Body of pancreas (tissue), 4 donors: Measurements from ENCODE around the gene MAST4. TPM values are rescaled to one million over a fixed set of nuclear protein-coding genes. Genes with fewer than 3 reads are reported as not detected.

Experiments used
- ATAC-seq: fragments of 150-250 bp; one replicate; pipeline ENCODE4 v1.9.1; 2016
- DNase-seq, 4 donors: peaks; one replicate each; pipeline ENCODE4 v3.0.0-alpha.2; 2019
- H3K27ac ChIP-seq, 4 donors: fragments of 200-600 bp; sonication (generic); 1 replicate in 3 of 4; 2 replicates in 1 of 4; pipeline versions ENCODE4 v1.5.1 to v1.6.1; 2016 to 2019; ENCODE audit warnings: mild to moderate bottlenecking in 1 of 4, mixed read lengths in 1 of 4, moderate library complexity in 1 of 4
- H3K27me3 ChIP-seq, 2 donors: fragments of 200-600 bp; sonication (generic); one replicate each; pipeline ENCODE4 v1.6.0; 2016; ENCODE audit warnings: mild to moderate bottlenecking in 1 of 2
- H3K36me3 ChIP-seq, 2 donors: fragments of 200-600 bp; sonication (generic); replicated peaks in 1 of 2; 2 replicates each; pipeline ENCODE4 v1.5.1; 2016; ENCODE audit warnings: low read depth in 2 of 2; ENCODE audit not compliant: insufficient read depth in 1 of 2
- H3K4me1 ChIP-seq: fragments of 200-600 bp; sonication (generic); one replicate; pipeline ENCODE4 v1.6.0; 2016
- H3K4me3 ChIP-seq, 2 donors: fragments of 200-600 bp; sonication (generic); 1 replicate in 1 of 2; 2 replicates in 1 of 2; pipeline ENCODE4 v1.5.1; 2016 to 2019
- H3K9me3 ChIP-seq, 3 donors: fragments of 200-600 bp; sonication (generic); 1 replicate in 2 of 3; 2 replicates in 1 of 3; pipeline ENCODE4 v1.5.1; 2016
- CTCF ChIP-seq, 7 experiments: fragments of 450-650 bp in 4 of 7; fragments of 200-600 bp in 3 of 7; sonication (generic) in 3 of 7; IDR thresholded peaks; one replicate each; pipeline ENCODE4 v1.5.1; 2016 to 2019; ENCODE audit warnings: antibody characterized with exemption in 7 of 7
- POLR2A ChIP-seq, 3 donors: fragments of 450-650 bp; IDR thresholded peaks; one replicate each; pipeline ENCODE4 v1.6.1; 2016; ENCODE audit warnings: antibody characterized with exemption in 3 of 3, mild to moderate bottlenecking in 2 of 3
- WGBS, 2 donors: methylation state at CpG; one replicate each; pipeline ENCODE4 v1.1.5; 2017; 5-methylcytosine and 5-hydroxymethylcytosine counted together
- intact Hi-C: fragments of 100-400 bp; cut with DNase I; formaldehyde crosslinking; loops from one replicate; pipeline ENCODE4 v1.15.1; 2023
- total RNA-seq, 2 donors: library from RNA; depleted of rRNA; stranded (reverse); fragments of >200 nt; gene quantifications; one replicate each; pipeline ENCODE4 v1.1.0, GENCODE V29; 2016

The MAST4 gene
- total RNA-seq, 2 donors from 2014 or later = 17.9 to 29.7 TPM

GRCh38 chr5:67021031-67021430, 424.8 kb downstream of the MAST4 start:
- WGBS, 2 donors = 80 to 89% methylated on average over 1 of the region's 1 CpG
- Histone ChIP-seq H3K27ac (no peak overlapping the region), H3K27me3 (no peaks in the 10 kb centered on the region), H3K36me3 (no peaks in the 10 kb centered on the region), H3K9me3 (no peaks in the 10 kb centered on the region), H3K4me3 (no peak overlapping the region), H3K4me1 (peaks cover 7% of the 10 kb centered on the region)
- intact Hi-C loops = no loop called here
- DNase-seq (no peak), ATAC-seq (no peak)
- TF ChIP-seq CTCF (IDR thresholded peaks at IDR 0.05) = no peak
- no peak for TF ChIP-seq POLR2A (IDR thresholded peaks at IDR 0.05)

GRCh38 chr5:67021521-67021920, 425.3 kb downstream of the MAST4 start:
- TF ChIP-seq CTCF (IDR thresholded peaks at IDR 0.05) = no peak
- TF ChIP-seq POLR2A (IDR thresholded peaks at IDR 0.05) = no peak
- H3K27me3 ChIP-seq = no peaks in the 10 kb centered on the region

GRCh38 chr5:67021962-67022361, 425.8 kb downstream of the MAST4 start:
- intact Hi-C loops = no loop called here
- no peaks in the 10 kb centered on the region for H3K27me3 ChIP-seq
- no peaks in the 10 kb centered on the region for H3K36me3 ChIP-seq
- H3K4me1 ChIP-seq = no peaks in the 10 kb centered on the region
- no peak overlapping the region for H3K4me3 ChIP-seq
- no peaks in the 10 kb centered on the region for H3K9me3 ChIP-seq
- ATAC-seq (no peak), DNase-seq (no peak)
- WGBS, 2 donors = 91 to 93% methylated on average over 3 of the region's 3 CpGs
- no peak overlapping the region for H3K27ac ChIP-seq
- TF ChIP-seq CTCF (IDR thresholded peaks at IDR 0.05) (no peak), POLR2A (IDR thresholded peaks at IDR 0.05) (no peak)

More at GRCh38 chr5:67021521-67021920, 425.3 kb downstream of the MAST4 start:
- ATAC-seq (no peak), DNase-seq (no peak)
- Histone ChIP-seq H3K27ac (no peak overlapping the region), H3K36me3 (no peaks in the 10 kb centered on the region), H3K4me1 (peaks cover 2% of the 10 kb centered on the region), H3K9me3 (no peaks in the 10 kb centered on the region), H3K4me3 (no peak overlapping the region)
- intact Hi-C loops = no loop called here

GRCh38 chr5:67025457-67025856, 429.3 kb downstream of the MAST4 start:
- peaks cover 4% of the 10 kb centered on the region for H3K4me1 ChIP-seq
- DNase-seq = no peak
- no peak for ATAC-seq
- no peaks in the 10 kb centered on the region for H3K27me3 ChIP-seq
- no peak overlapping the region for H3K4me3 ChIP-seq
- no peak overlapping the region for H3K27ac ChIP-seq
- 68 to 85% methylated on average over 2 of the region's 2 CpGs for WGBS, 2 donors
- no peak for TF ChIP-seq POLR2A (IDR thresholded peaks at IDR 0.05)
- TF ChIP-seq CTCF (IDR thresholded peaks at IDR 0.05) = no peak
- H3K9me3 ChIP-seq = no peaks in the 10 kb centered on the region
- intact Hi-C loops = no loop called here
- H3K36me3 ChIP-seq = no peaks in the 10 kb centered on the region

GRCh38 chr5:67026278-67026677, 430.1 kb downstream of the MAST4 start:
- no peak for DNase-seq
- H3K4me3 ChIP-seq = no peak overlapping the region
- no peaks in the 10 kb centered on the region for H3K36me3 ChIP-seq
- no peaks in the 10 kb centered on the region for H3K27me3 ChIP-seq
- no peaks in the 10 kb centered on the region for H3K9me3 ChIP-seq
- intact Hi-C loops = no loop called here
- ATAC-seq = no peak
- H3K27ac ChIP-seq = no peak overlapping the region
- H3K4me1 ChIP-seq = peaks cover 12% of the 10 kb centered on the region
- WGBS, 2 donors = 95 to 96% methylated on average over 1 of the region's 1 CpG
- TF ChIP-seq POLR2A (IDR thresholded peaks at IDR 0.05) (no peak), CTCF (IDR thresholded peaks at IDR 0.05) (no peak)
